GM12878 (cell line): ENCODE measurements around the gene TMEM223. TPM values are rescaled to one million over a fixed set of nuclear protein-coding genes. Genes with fewer than 3 reads are reported as not detected.
A peak's percentile ranks its signal among the peaks of the same experiment; 100 is the strongest.

ENCODE experiments used
- ATF7 ChIP-seq: fragments of 450-650 bp; IDR thresholded peaks from 2 replicates; pipeline ENCODE4 v1.6.1; 2016; ENCODE audit warnings: low read depth, mild to moderate bottlenecking
- CHD2 ChIP-seq: IDR thresholded peaks from 2 replicates; pipeline ENCODE4 v1.6.1; 2011; ENCODE audit warnings: low read depth, low read length, improper control_type of control experiment, borderline replicate concordance
- E4F1 ChIP-seq: fragments of 450-650 bp; IDR thresholded peaks from 2 replicates; pipeline ENCODE4 v1.6.1; 2018; ENCODE audit warnings: borderline replicate concordance, mild to moderate bottlenecking; ENCODE audit not compliant: partially characterized antibody
- EED ChIP-seq: sonication (generic); IDR thresholded peaks from 2 replicates; pipeline ENCODE4 v1.6.1; 2016; ENCODE audit warnings: antibody characterized with exemption, low read depth
- FOXM1 ChIP-seq: IDR thresholded peaks from 2 replicates; pipeline ENCODE4 v1.6.1; 2012; ENCODE audit warnings: low read depth, mild to moderate bottlenecking, inconsistent platforms, low read length, moderate library complexity
- HSF1 ChIP-seq: fragments of 150-350 bp; IDR thresholded peaks from 2 replicates; pipeline ENCODE4 v1.6.1; 2014; ENCODE audit warnings: mild to moderate bottlenecking, low read depth, low read length
- MEF2A ChIP-seq: IDR thresholded peaks from 2 replicates; pipeline ENCODE4 v1.6.1; 2011; ENCODE audit warnings: low read depth, mild to moderate bottlenecking, low read length, moderate library complexity; ENCODE audit not compliant: insufficient read depth
- MTA2 ChIP-seq: fragments of 450-650 bp; IDR thresholded peaks from 2 replicates; pipeline ENCODE4 v1.6.1; 2016; ENCODE audit warnings: low read depth, mild to moderate bottlenecking, moderate library complexity
- MTA3 ChIP-seq: IDR thresholded peaks from 2 replicates; pipeline ENCODE4 v1.6.1; 2012; ENCODE audit warnings: low read length, inconsistent platforms, borderline replicate concordance
- NFXL1 ChIP-seq: fragments of 450-650 bp; IDR thresholded peaks from 2 replicates; pipeline ENCODE4 v1.6.1; 2017; ENCODE audit warnings: antibody characterized with exemption, mild to moderate bottlenecking, borderline replicate concordance
- NFYB ChIP-seq: IDR thresholded peaks from 2 replicates; pipeline ENCODE4 v1.6.1; 2011; ENCODE audit warnings: low read depth, mild to moderate bottlenecking, low read length, improper control_type of control experiment, moderate library complexity; ENCODE audit not compliant: insufficient read depth
- NKRF ChIP-seq: fragments of 450-650 bp; conservative IDR thresholded peaks from 2 replicates; pipeline ENCODE4 v1.6.1; 2017; ENCODE audit warnings: mild to moderate bottlenecking, moderate library complexity
- PAX8 ChIP-seq: fragments of 450-650 bp; IDR thresholded peaks from 2 replicates; pipeline ENCODE4 v1.6.1; 2017; ENCODE audit warnings: mild to moderate bottlenecking, moderate library complexity
- POU2F2 ChIP-seq: IDR thresholded peaks from 3 replicates; pipeline ENCODE4 v1.6.1; 2011; ENCODE audit warnings: low read depth, mild to moderate bottlenecking, low read length, borderline replicate concordance
- RB1 ChIP-seq: fragments of 450-650 bp; formaldehyde crosslinking; IDR thresholded peaks from 2 replicates; pipeline ENCODE4 v1.6.1; 2017; ENCODE audit warnings: mild to moderate bottlenecking, borderline replicate concordance
- RELA ChIP-seq: fragments of 450-650 bp; IDR thresholded peaks from 2 replicates; pipeline ENCODE4 v1.8.0; 2014; ENCODE audit warnings: borderline replicate concordance; ENCODE audit not compliant: partially characterized antibody
- SUPT20H ChIP-seq: IDR thresholded peaks from 2 replicates; pipeline ENCODE4 v1.6.1; 2011; ENCODE audit warnings: low read depth, mild to moderate bottlenecking, low read length, moderate library complexity, borderline replicate concordance; ENCODE audit not compliant: control insufficient read depth
- TARDBP ChIP-seq: IDR thresholded peaks from 2 replicates; pipeline ENCODE4 v1.6.1; 2016; ENCODE audit warnings: borderline replicate concordance
- USF2 ChIP-seq: IDR thresholded peaks from 2 replicates; pipeline ENCODE4 v1.6.1; 2011; ENCODE audit warnings: low read depth, low read length, improper control_type of control experiment, borderline replicate concordance
- WRNIP1 ChIP-seq: IDR thresholded peaks from 2 replicates; pipeline ENCODE4 v1.6.1; 2011; ENCODE audit warnings: low read depth, low read length, improper control_type of control experiment, borderline replicate concordance
- ZBED1 ChIP-seq: IDR thresholded peaks from 2 replicates; pipeline ENCODE4 v1.6.1; 2016; ENCODE audit warnings: borderline replicate concordance
- polyA plus RNA-seq, 11 experiments: library from polyadenylated mRNA; depleted of rRNA in 4 of 11; unstranded in 6 of 11; stranded (reverse) in 5 of 11; fragments of >200 nt; fragmentation: Nextera tagmentation in 4 of 11; fragmentation: Illumina TruSeq in 1 of 11; extraction: Ambion mirVana in 4 of 11; extraction: Trizol in 1 of 11; gene quantifications; 1 replicate in 1 of 11; 2 replicates in 10 of 11; pipeline versions ENCODE4 v1.2.1 to v1.2.3, GENCODE V29; 2011 to 2016; ENCODE audit warnings: inconsistent platforms in 2 of 11, missing spikeins in 2 of 11, low read depth in 1 of 11
- total RNA-seq, 4 experiments: library from RNA; depleted of rRNA in 3 of 4; stranded (reverse); fragments of >200 nt in 3 of 4; fragmentation: Illumina TruSeq in 1 of 4; extraction: Trizol in 1 of 4; gene quantifications; 2 replicates each; pipeline versions ENCODE4 v1.2.1 to v1.2.3, GENCODE V29; 2013 to 2021
- TF ChIP-seq, protein P1 (sequence below): fragments of 450-650 bp; IDR thresholded peaks from 2 replicates; pipeline ENCODE4 v1.6.1; 2016; ENCODE audit warnings: mild to moderate bottlenecking

TMEM223 gene
- total and polyA plus RNA-seq, 10 of the 15 experiments (the other 5 are each of a cell fraction or from before 2014, with no cell fraction given): 5.3 to 33.2 (median 14.0) TPM

- TF ChIP-seq, protein P1, sequence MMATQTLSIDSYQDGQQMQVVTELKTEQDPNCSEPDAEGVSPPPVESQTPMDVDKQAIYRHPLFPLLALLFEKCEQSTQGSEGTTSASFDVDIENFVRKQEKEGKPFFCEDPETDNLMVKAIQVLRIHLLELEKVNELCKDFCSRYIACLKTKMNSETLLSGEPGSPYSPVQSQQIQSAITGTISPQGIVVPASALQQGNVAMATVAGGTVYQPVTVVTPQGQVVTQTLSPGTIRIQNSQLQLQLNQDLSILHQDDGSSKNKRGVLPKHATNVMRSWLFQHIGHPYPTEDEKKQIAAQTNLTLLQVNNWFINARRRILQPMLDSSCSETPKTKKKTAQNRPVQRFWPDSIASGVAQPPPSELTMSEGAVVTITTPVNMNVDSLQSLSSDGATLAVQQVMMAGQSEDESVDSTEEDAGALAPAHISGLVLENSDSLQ: peak; percentile 58
- TF ChIP-seq NKRF: peak; percentile 97
- no peak for TF ChIP-seq USF2
- no peak for TF ChIP-seq FOXM1
- peak; percentile 40; the same call in 1 of the 2 replicates for TF ChIP-seq CHD2
- TF ChIP-seq NFYB: no peak
- TF ChIP-seq WRNIP1: no peak
- TF ChIP-seq MTA3: no peak; the same call in 1 of the 2 replicates
- TF ChIP-seq MTA2: no peak
- TF ChIP-seq E4F1: no peak
- TF ChIP-seq PAX8: no peak
- no peak for TF ChIP-seq SUPT20H
- TF ChIP-seq HSF1: 0 out of 2 replicates have a peak, but pooled peaks have one; percentile 67
- TF ChIP-seq MEF2A: peak; percentile 55; the same call in 1 of the 2 replicates
- TF ChIP-seq POU2F2: peak; percentile 99
- TF ChIP-seq ATF7: no peak
- TF ChIP-seq EED: no peak
- TF ChIP-seq NFXL1: no peak
- TF ChIP-seq ZBED1: peak; percentile 57; the same call in 1 of the 2 replicates
- peak; percentile 23 for TF ChIP-seq RELA
- TF ChIP-seq RB1: peak; percentile 92; the same call in 1 of the 2 replicates
- TF ChIP-seq TARDBP: no peak
Measured at GRCh38 chr11:62805076-62805892, 13.5 kb upstream of the TMEM223 start, which contains the start of gene NXF1 (continued).
